AG08395 (cell line): Measurements from ENCODE around the gene EEPD1.
"Not testable (repeated sequence)": the region's sequence is repeated elsewhere in the genome, so short reads cannot be mapped to it uniquely, and the experiment has no call there.

Experiments used
- DNase-seq: peaks from one replicate; pipeline ENCODE4 v3.0.0; 2012; ENCODE audit warnings: mixed read lengths, low spot score

The EEPD1 gene

GRCh38 chr7:36152756-36153570 lies at the start of gene EEPD1:
Gene EEPD1, plus strand, starts transcription at chr7:36153254. Its CDS starts 1,071 bp downstream, at chr7:36154325.
- peak; percentile 98 for DNase-seq

- no peak for DNase-seq
Observed at GRCh38 chr7:36103837-36104561, 49.1 kb upstream of the EEPD1 start.

GRCh38 chr7:36106972-36107908 lies 45.8 kb upstream of the EEPD1 start:
- DNase-seq: not testable (repeated sequence)

- DNase-seq: no peak
Observed at GRCh38 chr7:36107926-36108631, 45.0 kb upstream of the EEPD1 start.

DNA sequence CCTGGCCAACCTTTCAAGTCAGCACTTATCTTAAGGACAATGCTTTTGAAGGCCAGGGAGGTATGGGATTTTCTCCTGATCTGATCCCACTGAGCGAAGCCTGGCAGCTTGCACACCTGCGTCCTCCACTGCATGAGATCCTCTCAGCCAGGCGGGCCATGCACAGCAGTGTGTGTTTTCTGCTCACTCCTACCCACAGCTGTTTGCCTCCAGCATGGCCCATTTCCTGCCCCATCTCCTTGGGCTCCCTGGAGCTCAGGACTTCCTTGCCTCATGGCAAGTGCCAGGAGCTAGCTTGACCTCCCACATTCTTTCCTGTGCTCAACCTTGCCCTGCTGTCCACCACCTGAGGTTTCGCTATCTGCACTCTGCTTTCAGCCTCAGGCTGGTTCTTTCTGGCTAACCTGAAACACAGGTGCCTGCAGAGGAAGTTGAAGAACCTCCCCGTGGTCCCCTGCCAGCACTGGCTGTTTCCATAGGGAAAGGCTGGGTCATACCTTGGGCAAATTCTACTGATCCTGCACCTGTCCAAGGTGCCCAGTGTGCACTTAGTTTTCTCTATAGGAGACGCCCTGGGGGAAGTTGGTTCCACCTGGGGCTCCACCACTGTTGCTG lies 43.9 kb upstream of the EEPD1 start:
- DNase-seq: no peak

GRCh38 chr7:36110584-36110983 lies 42.5 kb upstream of the EEPD1 start:
- no peak for DNase-seq

DNA sequence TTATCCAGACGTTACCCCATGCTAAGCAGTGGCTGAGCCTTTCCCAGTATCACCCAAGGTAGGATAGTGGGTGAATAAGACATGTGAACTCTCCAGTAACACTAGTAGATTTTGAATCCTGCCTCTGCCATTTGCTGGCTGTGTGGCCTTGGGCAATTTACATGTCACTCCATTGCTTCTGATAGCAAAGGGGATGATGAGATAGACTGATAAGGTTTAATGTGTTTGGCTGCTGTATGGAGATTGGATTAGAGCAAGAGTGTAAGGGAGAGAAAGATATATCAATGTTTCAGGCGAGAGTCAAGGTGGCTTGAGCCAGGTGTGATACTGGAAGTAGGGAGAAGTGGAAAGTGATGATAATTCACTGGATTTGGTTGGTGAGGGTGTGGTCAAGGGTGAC lies 40.1 kb upstream of the EEPD1 start:
- DNase-seq: no peak

GRCh38 chr7:36114355-36114754 lies 38.7 kb upstream of the EEPD1 start:
- no peak for DNase-seq

- peak; percentile 93 for DNase-seq
Observed at GRCh38 chr7:36115448-36116321, 37.4 kb upstream of the EEPD1 start.

- no peak for DNase-seq
Observed at GRCh38 chr7:36116347-36117202, 36.5 kb upstream of the EEPD1 start.

- no peak for DNase-seq
Observed at GRCh38 chr7:36117203-36117840, 35.7 kb upstream of the EEPD1 start.

DNA sequence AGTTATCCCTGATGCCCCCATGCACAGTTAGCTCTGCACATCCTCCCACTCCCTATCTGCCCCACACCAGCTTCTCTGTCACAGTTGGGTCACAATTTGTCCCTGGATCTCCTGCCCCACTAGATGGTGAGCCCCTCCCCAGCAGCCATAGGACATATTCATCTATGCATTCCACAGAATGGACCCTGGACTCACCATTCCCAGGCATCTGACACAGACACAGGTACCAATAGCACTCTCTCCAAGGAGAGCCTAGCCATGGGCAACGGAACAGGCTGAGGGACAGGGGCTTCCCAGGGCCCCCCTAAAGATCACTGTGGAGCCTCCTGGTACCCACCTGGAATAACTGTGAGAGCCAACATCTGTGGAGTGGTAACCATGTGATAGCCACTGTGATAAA lies 34.7 kb upstream of the EEPD1 start:
- no peak for DNase-seq

DNA sequence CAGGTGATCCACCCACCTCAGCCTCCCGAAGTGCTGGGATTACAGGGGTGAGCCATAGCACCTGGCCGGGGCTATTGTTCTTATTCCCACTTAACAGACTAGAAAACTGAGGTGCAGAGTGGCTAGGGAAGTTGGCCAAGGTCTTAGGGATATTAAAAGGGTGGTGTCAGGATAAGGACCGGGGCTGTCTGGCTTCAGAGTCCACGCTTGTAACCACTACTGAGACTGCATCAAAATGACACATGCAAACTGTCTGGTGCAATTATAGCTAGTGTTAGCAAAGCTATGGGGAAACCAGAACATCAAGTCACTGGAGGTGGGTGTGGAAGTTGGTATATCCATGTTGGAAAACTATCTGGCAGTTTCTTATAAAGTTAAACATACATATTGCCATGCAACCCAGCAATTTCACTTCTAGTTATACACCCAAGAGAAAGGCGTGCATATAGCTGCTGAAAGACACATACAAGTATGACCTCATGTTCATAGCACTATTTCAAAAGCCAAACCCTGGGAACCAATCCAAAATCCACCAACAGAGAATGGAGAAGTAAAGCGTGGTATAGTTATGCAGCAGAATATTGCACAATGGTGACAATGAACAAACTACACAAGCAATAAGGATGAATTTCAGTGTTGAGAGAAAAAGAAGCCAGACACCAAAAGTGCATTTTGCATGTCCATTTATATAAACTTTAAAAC lies 33.9 kb upstream of the EEPD1 start:
- DNase-seq: peak; percentile 86

- DNase-seq: not testable (repeated sequence)
Observed at GRCh38 chr7:36119983-36120646, 32.9 kb upstream of the EEPD1 start.

- not testable (repeated sequence) for DNase-seq
Observed at GRCh38 chr7:36125630-36126029, 27.4 kb upstream of the EEPD1 start.

GRCh38 chr7:36127075-36127740 lies 25.8 kb upstream of the EEPD1 start:
- no peak for DNase-seq
